H9 (cell line): ENCODE data around the gene ARHGAP45. TPM values are rescaled to one million over a fixed set of nuclear protein-coding genes. Genes with fewer than 3 reads are reported as not detected.

Experiments used
- DNase-seq: peaks from one replicate; pipeline ENCODE4 v3.0.0-alpha.2; 2017
- H2AFZ ChIP-seq: one replicate; pipeline ENCODE4 v1.6.1; 2013; ENCODE audit warnings: mild to moderate bottlenecking, low read length, control low read depth, moderate library complexity
- H2AK5ac ChIP-seq: 2 replicates; pipeline ENCODE4 v1.6.1; 2013; ENCODE audit warnings: low read length, control low read depth, mixed read lengths; ENCODE audit not compliant: insufficient read length
- H2BK120ac ChIP-seq: one replicate; pipeline ENCODE4 v1.6.1; 2013; ENCODE audit warnings: low read depth, mild to moderate bottlenecking, low read length, control low read depth, inconsistent platforms; ENCODE audit not compliant: poor library complexity, severe bottlenecking
- H2BK12ac ChIP-seq: 2 replicates; pipeline ENCODE4 v1.6.1; 2013; ENCODE audit warnings: low read length, control low read depth, mixed read lengths, low read depth; ENCODE audit not compliant: insufficient read length
- H2BK15ac ChIP-seq: 2 replicates; pipeline ENCODE4 v1.6.1; 2013; ENCODE audit warnings: low read depth, low read length, control low read depth
- H2BK20ac ChIP-seq: one replicate; pipeline ENCODE4 v1.6.1; 2013; ENCODE audit warnings: low read depth, mild to moderate bottlenecking, low read length, control low read depth, inconsistent platforms; ENCODE audit not compliant: poor library complexity, severe bottlenecking
- H2BK5ac ChIP-seq: 2 replicates; pipeline ENCODE4 v1.6.1; 2013; ENCODE audit warnings: low read length, control low read depth, mixed read lengths; ENCODE audit not compliant: insufficient read length
- H3K14ac ChIP-seq: 2 replicates; pipeline ENCODE4 v1.6.1; 2013; ENCODE audit warnings: low read length, control low read depth; ENCODE audit not compliant: insufficient read depth
- H3K18ac ChIP-seq: 2 replicates; pipeline ENCODE4 v1.6.1; 2013; ENCODE audit warnings: low read depth, mild to moderate bottlenecking, mixed read lengths, low read length, control low read depth; ENCODE audit not compliant: insufficient read length
- H3K23ac ChIP-seq: 2 replicates; pipeline ENCODE4 v1.6.1; 2013; ENCODE audit warnings: low read length, control low read depth, mixed read lengths, low read depth; ENCODE audit not compliant: insufficient read length
- H3K23me2 ChIP-seq: 2 replicates; pipeline ENCODE4 v1.6.1; 2013; ENCODE audit warnings: low read depth, mild to moderate bottlenecking, mixed read lengths, low read length, control low read depth; ENCODE audit not compliant: insufficient read length, poor library complexity, severe bottlenecking
- H3K27ac ChIP-seq: 2 replicates; pipeline ENCODE4 v1.5.1; 2013; ENCODE audit warnings: low read length, control low read depth, mixed read lengths, low read depth; ENCODE audit not compliant: insufficient read length
- H3K27me3 ChIP-seq: 2 replicates; pipeline ENCODE4 v1.6.1; 2013; ENCODE audit warnings: low read length, control low read depth, inconsistent platforms; ENCODE audit not compliant: insufficient read depth
- H3K4ac ChIP-seq: 2 replicates; pipeline ENCODE4 v1.6.1; 2013; ENCODE audit warnings: low read depth, mild to moderate bottlenecking, control low read depth, inconsistent platforms, low read length, moderate library complexity
- H3K4me1 ChIP-seq: 2 replicates; pipeline ENCODE4 v1.6.1; 2013; ENCODE audit warnings: low read length, control low read depth, inconsistent platforms; ENCODE audit not compliant: insufficient read depth
- H3K4me2 ChIP-seq: 2 replicates; pipeline ENCODE4 v1.6.1; 2013; ENCODE audit warnings: low read length, control low read depth, mixed read lengths; ENCODE audit not compliant: insufficient read length, insufficient read depth
- H3K56ac ChIP-seq: 2 replicates; pipeline ENCODE4 v1.6.1; 2013; ENCODE audit warnings: low read depth, mild to moderate bottlenecking, mixed read lengths, low read length, control low read depth; ENCODE audit not compliant: insufficient read length
- H3K79me1 ChIP-seq: 2 replicates; pipeline ENCODE4 v1.6.1; 2013; ENCODE audit warnings: low read depth, mild to moderate bottlenecking, moderate library complexity, low read length, control low read depth, inconsistent platforms; ENCODE audit not compliant: insufficient read depth, poor library complexity, severe bottlenecking
- H3K79me2 ChIP-seq: 2 replicates; pipeline ENCODE4 v1.6.1; 2013; ENCODE audit warnings: low read length, control low read depth, inconsistent platforms; ENCODE audit not compliant: insufficient read depth
- H3K9ac ChIP-seq: 2 replicates; pipeline ENCODE4 v1.6.1; 2013; ENCODE audit warnings: low read length, control low read depth, mixed read lengths; ENCODE audit not compliant: insufficient read length; ENCODE audit errors: extremely low read depth
- H3K9me3 ChIP-seq: one replicate; pipeline ENCODE4 v1.6.1; 2013; ENCODE audit warnings: low read depth, low read length, inconsistent platforms; ENCODE audit not compliant: control insufficient read depth
- H3T11ph ChIP-seq: one replicate; pipeline ENCODE4 v1.6.1; 2013; ENCODE audit warnings: mild to moderate bottlenecking, low read length, control low read depth, inconsistent platforms
- H4K20me1 ChIP-seq: one replicate; pipeline ENCODE4 v1.6.1; 2013; ENCODE audit not compliant: control insufficient read depth, insufficient read length, insufficient read depth
- H4K5ac ChIP-seq: 2 replicates; pipeline ENCODE4 v1.6.1; 2013; ENCODE audit warnings: low read depth, mild to moderate bottlenecking, mixed read lengths, low read length, control low read depth; ENCODE audit not compliant: insufficient read length
- H4K8ac ChIP-seq: replicated peaks from 2 replicates; pipeline ENCODE4 v1.6.1; 2013; ENCODE audit warnings: low read length, control low read depth, mixed read lengths, low read depth; ENCODE audit not compliant: insufficient read length
- H4K91ac ChIP-seq: 2 replicates; pipeline ENCODE4 v1.6.1; 2013; ENCODE audit warnings: low read depth, mild to moderate bottlenecking, moderate library complexity, mixed read lengths, low read length, control low read depth; ENCODE audit not compliant: insufficient read length
- H3K27ac Mint-ChIP-seq, 3 experiments: 2 replicates in 2 of 3; 3 replicates in 1 of 3; pipeline ENCODE4 v1.8.0; 2020 to 2021; ENCODE audit warnings: mixed read lengths in 3 of 3, mild to moderate bottlenecking in 1 of 3, moderate library complexity in 1 of 3
- H3K27me3 Mint-ChIP-seq: 2 replicates; pipeline ENCODE4 v1.8.0; 2021; ENCODE audit warnings: low read depth, mild to moderate bottlenecking, moderate library complexity, mixed read lengths
- H3K36me3 Mint-ChIP-seq, 3 experiments: 2 replicates in 2 of 3; 3 replicates in 1 of 3; pipeline ENCODE4 v1.8.0; 2020 to 2021; ENCODE audit warnings: low read depth in 3 of 3, mixed read lengths in 3 of 3; ENCODE audit not compliant: insufficient read depth in 1 of 3
- H3K4me1 Mint-ChIP-seq, 2 experiments: 2 replicates each; pipeline ENCODE4 v1.8.0; 2020; ENCODE audit warnings: mixed read lengths in 2 of 2
- H3K4me3 Mint-ChIP-seq, 2 experiments: 2 replicates in 1 of 2; 3 replicates in 1 of 2; pipeline ENCODE4 v1.8.0; 2020 to 2021; ENCODE audit warnings: mild to moderate bottlenecking in 2 of 2, mixed read lengths in 2 of 2, moderate library complexity in 1 of 2
- H3K9me3 Mint-ChIP-seq, 2 experiments: 2 replicates in 1 of 2; 3 replicates in 1 of 2; pipeline ENCODE4 v1.8.0; 2020; ENCODE audit warnings: mild to moderate bottlenecking in 2 of 2, mixed read lengths in 2 of 2, moderate library complexity in 1 of 2
- WGBS: extraction: QIAGEN DNeasy Blood & Tissue Kit; methylation state at CpG from one replicate; pipeline ENCODE4 v1.1.7; 2013; ENCODE audit warnings: missing lambda C conversion rate, low lambda C conversion rate, mixed read lengths; ENCODE audit not compliant: insufficient read length; ENCODE audit errors: extremely low coverage; 5-methylcytosine and 5-hydroxymethylcytosine counted together
- total RNA-seq: library from RNA; stranded (reverse); gene quantifications from 2 replicates; pipeline ENCODE4 v1.2.1, GENCODE V29; 2021
- TF ChIP-seq, protein P1 (sequence below): fragments of 200-600 bp; sonication (generic); conservative IDR thresholded peaks from 3 replicates; pipeline ENCODE4 v1.8.0; 2021; ENCODE audit warnings: antibody characterized with exemption, mild to moderate bottlenecking

Gene ARHGAP45
- total RNA-seq, 1 experiment from 2014 or later = 39.8 TPM

DNA sequence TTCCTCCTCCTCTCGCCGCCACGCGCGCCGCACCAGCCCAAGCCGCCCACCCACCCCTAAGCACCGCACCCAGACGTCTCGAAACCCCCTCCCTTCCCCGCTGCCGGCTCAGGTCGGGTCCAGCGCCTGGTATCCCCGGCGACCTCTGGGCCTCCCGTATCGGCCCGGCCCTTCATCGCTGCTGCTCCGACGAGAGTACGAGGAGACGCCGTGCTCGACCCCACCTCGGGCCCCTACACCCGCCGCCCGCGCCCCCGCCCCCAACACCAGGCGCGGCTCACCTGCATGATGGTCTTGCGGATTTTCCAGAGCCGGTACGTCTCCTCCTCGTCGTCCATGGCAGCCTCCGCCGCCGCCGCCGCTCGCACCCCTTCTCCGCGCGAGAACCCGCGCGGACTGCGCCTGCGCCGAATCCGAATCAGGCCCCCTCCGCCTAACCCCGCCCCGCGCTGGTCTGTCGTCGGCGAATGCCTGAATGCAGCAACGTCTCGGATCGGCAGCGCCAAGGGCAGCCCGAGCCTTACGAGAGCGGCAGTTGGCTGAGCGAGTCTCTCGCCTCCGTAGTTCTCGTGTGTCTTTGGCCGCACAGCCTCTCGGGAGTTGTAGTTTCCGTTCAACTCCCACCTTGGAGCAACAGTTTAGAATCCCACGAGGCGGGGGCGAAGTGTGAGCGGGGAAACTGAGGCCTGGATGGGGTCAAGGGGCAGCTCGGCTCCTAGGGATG lies 28.2 kb downstream of the ARHGAP45 start, which contains the start of gene POLR2E:
TSS of gene POLR2E (minus strand) at position 398 of the 724 bp plus-strand sequence. CDS start at position 338, 60 bp downstream.
- Histone ChIP-seq H2AFZ (no peak within 1 kb of the TSS), H2BK20ac (no peak within 1 kb of the TSS), H4K20me1 (no peaks in the 10 kb centered on the region), H3K4ac (no peak within 1 kb of the TSS), H4K5ac (no peak within 1 kb of the TSS), H3K9ac (peak within 1 kb of the TSS; percentile 90), H4K91ac (no peak within 1 kb of the TSS), H3K79me1 (peaks cover 11% of the 10 kb centered on the region), H3K4me1 (no peaks in the 10 kb centered on the region; the same call in 1 of the 2 replicates), H3K23me2 (peaks cover 7% of the 10 kb centered on the region), H4K8ac (no peak within 1 kb of the TSS), H2BK12ac (no peak within 1 kb of the TSS), H3K14ac (peak within 1 kb of the TSS; percentile 50; the same call in 1 of the 2 replicates), H3K18ac (peak within 1 kb of the TSS; percentile 36), H3K27me3 (no peaks in the 10 kb centered on the region), H2BK15ac (no peak within 1 kb of the TSS), H2AK5ac (no peak within 1 kb of the TSS), H2BK120ac (no peak within 1 kb of the TSS), H3K79me2 (peaks cover 12% of the 10 kb centered on the region; the same call in 1 of the 2 replicates), H3K4me2 (peak within 1 kb of the TSS; percentile 69), H2BK5ac (no peak within 1 kb of the TSS), H3K9me3 (no peaks in the 10 kb centered on the region), H3K27ac (no peak within 1 kb of the TSS), H3K56ac (no peak within 1 kb of the TSS), H3T11ph (no peak within 1 kb of the TSS), H3K23ac (no peak within 1 kb of the TSS)
- Mint-ChIP-seq H3K4me3 (peak within 1 kb of the TSS; percentile 91 to 92), H3K27me3 (no peaks in the 10 kb centered on the region), H3K4me1 (peaks cover 6 to 22% of the 10 kb centered on the region in 2 experiments), H3K9me3 (peaks cover 2 to 3% of the 10 kb centered on the region in 2 experiments; a peak in 2 of 5 replicates), H3K36me3 (peaks cover 6 to 32% (median 28%) of the 10 kb centered on the region in 3 experiments; a peak in 6 of 7 replicates), H3K27ac (peak within 1 kb of the TSS; percentile 61 to 87 (median 70); a peak in 5 of 7 replicates)
- TF ChIP-seq, protein P1, sequence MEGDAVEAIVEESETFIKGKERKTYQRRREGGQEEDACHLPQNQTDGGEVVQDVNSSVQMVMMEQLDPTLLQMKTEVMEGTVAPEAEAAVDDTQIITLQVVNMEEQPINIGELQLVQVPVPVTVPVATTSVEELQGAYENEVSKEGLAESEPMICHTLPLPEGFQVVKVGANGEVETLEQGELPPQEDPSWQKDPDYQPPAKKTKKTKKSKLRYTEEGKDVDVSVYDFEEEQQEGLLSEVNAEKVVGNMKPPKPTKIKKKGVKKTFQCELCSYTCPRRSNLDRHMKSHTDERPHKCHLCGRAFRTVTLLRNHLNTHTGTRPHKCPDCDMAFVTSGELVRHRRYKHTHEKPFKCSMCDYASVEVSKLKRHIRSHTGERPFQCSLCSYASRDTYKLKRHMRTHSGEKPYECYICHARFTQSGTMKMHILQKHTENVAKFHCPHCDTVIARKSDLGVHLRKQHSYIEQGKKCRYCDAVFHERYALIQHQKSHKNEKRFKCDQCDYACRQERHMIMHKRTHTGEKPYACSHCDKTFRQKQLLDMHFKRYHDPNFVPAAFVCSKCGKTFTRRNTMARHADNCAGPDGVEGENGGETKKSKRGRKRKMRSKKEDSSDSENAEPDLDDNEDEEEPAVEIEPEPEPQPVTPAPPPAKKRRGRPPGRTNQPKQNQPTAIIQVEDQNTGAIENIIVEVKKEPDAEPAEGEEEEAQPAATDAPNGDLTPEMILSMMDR = no peak
- DNase-seq = peak; percentile 97
- no CpG with 5 or more reads among the region's 81 CpGs for WGBS
